K562 (cell line): ENCODE results near the gene FAM50A. TPM values are rescaled to one million over a fixed set of nuclear protein-coding genes. Genes with fewer than 3 reads are reported as not detected.

Experiments
- BRD4 ChIP-seq: fragments of 200-600 bp; sonication (generic); IDR thresholded peaks from 2 replicates; pipeline ENCODE4 v1.6.1; 2017; ENCODE audit warnings: inconsistent platforms
- CBX2 ChIP-seq: fragments of 200-600 bp; sonication (generic); IDR thresholded peaks from one replicate; pipeline ENCODE4 v1.6.1; 2012; ENCODE audit warnings: mild to moderate bottlenecking, low read length, inconsistent platforms; ENCODE audit not compliant: insufficient read depth, poor library complexity, severe bottlenecking
- CCAR2 ChIP-seq: fragments of 200-400 bp; formaldehyde crosslinking; IDR thresholded peaks from 2 replicates; pipeline ENCODE4 v1.6.1; 2017; ENCODE audit warnings: mild to moderate bottlenecking, low read depth, low read length
- CCNT2 ChIP-seq: IDR thresholded peaks from 2 replicates; pipeline ENCODE4 v1.6.1; 2011; ENCODE audit warnings: borderline replicate concordance, low read depth, mild to moderate bottlenecking, moderate library complexity, mixed read lengths, low read length; ENCODE audit not compliant: insufficient read length; ENCODE audit errors: extremely low read depth
- DLX4 ChIP-seq: fragments of 250-450 bp; sonication (Bioruptor Pico); IDR thresholded peaks from 2 replicates; pipeline ENCODE4 v1.6.1; 2021; ENCODE audit warnings: mild to moderate bottlenecking
- HMGN3 ChIP-seq: IDR thresholded peaks from 2 replicates; pipeline ENCODE4 v1.6.1; 2011; ENCODE audit warnings: borderline replicate concordance, low read depth, mild to moderate bottlenecking, mixed read lengths, low read length; ENCODE audit not compliant: insufficient read length; ENCODE audit errors: extremely low read depth
- IRF2 ChIP-seq: sonication (generic); formaldehyde crosslinking; IDR thresholded peaks from 2 replicates; pipeline ENCODE4 v1.8.1; 2022; ENCODE audit warnings: mild to moderate bottlenecking, missing genetic modification reagents
- KDM2B ChIP-seq: fragments of 250-450 bp; sonication (Bioruptor Pico); IDR thresholded peaks from 2 replicates; pipeline ENCODE4 v1.8.0; 2021; ENCODE audit warnings: mild to moderate bottlenecking, moderate library complexity
- MBD1 ChIP-seq: fragments of 250-450 bp; sonication (Bioruptor Pico); IDR thresholded peaks from 2 replicates; pipeline ENCODE4 v1.8.0; 2022; ENCODE audit warnings: inconsistent platforms
- OTX1 ChIP-seq: fragments of 450-650 bp; formaldehyde crosslinking; IDR thresholded peaks from 2 replicates; pipeline ENCODE4 v1.4.0; 2022; ENCODE audit warnings: mild to moderate bottlenecking
- PHB2 ChIP-seq: fragments of 450-650 bp; IDR thresholded peaks from 2 replicates; pipeline ENCODE4 v1.6.1; 2017; ENCODE audit warnings: low read depth
- RFX7 ChIP-seq: fragments of 250-450 bp; sonication (Bioruptor Pico); IDR thresholded peaks from 2 replicates; pipeline ENCODE4 v1.5.1; 2021; ENCODE audit warnings: mild to moderate bottlenecking
- RUNX1 ChIP-seq: sonication (generic); IDR thresholded peaks from 2 replicates; pipeline ENCODE4 v1.6.1; 2016; ENCODE audit warnings: antibody characterized with exemption, low read depth
- SMARCA5 ChIP-seq: fragments of 450-650 bp; IDR thresholded peaks from 2 replicates; pipeline ENCODE4 v1.6.1; 2016
- TEAD1 ChIP-seq, 2 experiments: fragments of 450-650 bp in 1 of 2; sonication (generic) in 1 of 2; formaldehyde crosslinking; IDR thresholded peaks; 2 replicates each; pipeline versions ENCODE4 v1.4.0 to v1.8.0; 2020 to 2022; ENCODE audit warnings: mild to moderate bottlenecking in 2 of 2, missing genetic modification reagents in 1 of 2
- polyA plus RNA-seq, 8 experiments: library from polyadenylated mRNA; depleted of rRNA in 4 of 8; stranded (reverse) in 5 of 8; unstranded in 3 of 8; fragments of >200 nt; fragmentation: Nextera tagmentation in 2 of 8; fragmentation: Illumina TruSeq in 1 of 8; extraction: Ambion mirVana in 2 of 8; extraction: Trizol in 1 of 8; gene quantifications; 2 replicates each; pipeline versions ENCODE4 v1.2.1 to v1.2.3, GENCODE V29; 2011 to 2014; ENCODE audit warnings: inconsistent platforms in 1 of 8, missing spikeins in 1 of 8
- total RNA-seq, 7 experiments: library from RNA; depleted of rRNA in 6 of 7; stranded (reverse); fragments of >200 nt in 6 of 7; fragmentation: Illumina TruSeq in 2 of 7; extraction: Trizol in 2 of 7; gene quantifications; 2 replicates each; pipeline versions ENCODE4 v1.2.1 to v1.2.3, GENCODE V29; 2011 to 2021; ENCODE audit warnings: low replicate concordance in 1 of 7
- TF ChIP-seq, protein P1 (sequence below): fragments of 450-650 bp; IDR thresholded peaks from 2 replicates; pipeline ENCODE4 v1.6.1; 2016; ENCODE audit warnings: mild to moderate bottlenecking
- TF ChIP-seq, protein P2 (sequence below): fragments of 250-450 bp; sonication (Bioruptor Pico); IDR thresholded peaks from 2 replicates; pipeline ENCODE4 v1.5.0; 2022; ENCODE audit warnings: mild to moderate bottlenecking

The FAM50A gene
- total and polyA plus RNA-seq, 9 of the 15 experiments (the other 6 are each of a cell fraction or from before 2014, with no cell fraction given), result 4.4 to 114 (median 67.3) TPM

- TF ChIP-seq RUNX1 (no peak), MBD1 (no peak), DLX4 (CRISPR knock-in tag) (no peak), OTX1 (CRISPR knock-in tag) (no peak), BRD4 (no peak), RFX7 (CRISPR knock-in tag) (no peak), CCAR2 (no peak), CCNT2 (peak; percentile 64), PHB2 (no peak), KDM2B (CRISPR knock-in tag) (no peak), IRF2 (no peak), HMGN3 (peak; percentile 84), SMARCA5 (no peak), CBX2 (no peak), TEAD1 (CRISPR knock-in tag; IDR thresholded peaks at IDR 0.05) (peak in 1 of 2 experiments; percentile 88; a peak in 2 of 4 replicates)
- TF ChIP-seq, protein P1, sequence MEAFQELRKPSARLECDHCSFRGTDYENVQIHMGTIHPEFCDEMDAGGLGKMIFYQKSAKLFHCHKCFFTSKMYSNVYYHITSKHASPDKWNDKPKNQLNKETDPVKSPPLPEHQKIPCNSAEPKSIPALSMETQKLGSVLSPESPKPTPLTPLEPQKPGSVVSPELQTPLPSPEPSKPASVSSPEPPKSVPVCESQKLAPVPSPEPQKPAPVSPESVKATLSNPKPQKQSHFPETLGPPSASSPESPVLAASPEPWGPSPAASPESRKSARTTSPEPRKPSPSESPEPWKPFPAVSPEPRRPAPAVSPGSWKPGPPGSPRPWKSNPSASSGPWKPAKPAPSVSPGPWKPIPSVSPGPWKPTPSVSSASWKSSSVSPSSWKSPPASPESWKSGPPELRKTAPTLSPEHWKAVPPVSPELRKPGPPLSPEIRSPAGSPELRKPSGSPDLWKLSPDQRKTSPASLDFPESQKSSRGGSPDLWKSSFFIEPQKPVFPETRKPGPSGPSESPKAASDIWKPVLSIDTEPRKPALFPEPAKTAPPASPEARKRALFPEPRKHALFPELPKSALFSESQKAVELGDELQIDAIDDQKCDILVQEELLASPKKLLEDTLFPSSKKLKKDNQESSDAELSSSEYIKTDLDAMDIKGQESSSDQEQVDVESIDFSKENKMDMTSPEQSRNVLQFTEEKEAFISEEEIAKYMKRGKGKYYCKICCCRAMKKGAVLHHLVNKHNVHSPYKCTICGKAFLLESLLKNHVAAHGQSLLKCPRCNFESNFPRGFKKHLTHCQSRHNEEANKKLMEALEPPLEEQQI, result no peak
- TF ChIP-seq, protein P2, sequence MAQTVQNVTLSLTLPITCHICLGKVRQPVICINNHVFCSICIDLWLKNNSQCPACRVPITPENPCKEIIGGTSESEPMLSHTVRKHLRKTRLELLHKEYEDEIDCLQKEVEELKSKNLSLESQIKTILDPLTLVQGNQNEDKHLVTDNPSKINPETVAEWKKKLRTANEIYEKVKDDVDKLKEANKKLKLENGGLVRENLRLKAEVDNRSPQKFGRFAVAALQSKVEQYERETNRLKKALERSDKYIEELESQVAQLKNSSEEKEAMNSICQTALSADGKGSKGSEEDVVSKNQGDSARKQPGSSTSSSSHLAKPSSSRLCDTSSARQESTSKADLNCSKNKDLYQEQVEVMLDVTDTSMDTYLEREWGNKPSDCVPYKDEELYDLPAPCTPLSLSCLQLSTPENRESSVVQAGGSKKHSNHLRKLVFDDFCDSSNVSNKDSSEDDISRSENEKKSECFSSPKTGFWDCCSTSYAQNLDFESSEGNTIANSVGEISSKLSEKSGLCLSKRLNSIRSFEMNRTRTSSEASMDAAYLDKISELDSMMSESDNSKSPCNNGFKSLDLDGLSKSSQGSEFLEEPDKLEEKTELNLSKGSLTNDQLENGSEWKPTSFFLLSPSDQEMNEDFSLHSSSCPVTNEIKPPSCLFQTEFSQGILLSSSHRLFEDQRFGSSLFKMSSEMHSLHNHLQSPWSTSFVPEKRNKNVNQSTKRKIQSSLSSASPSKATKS (CRISPR knock-in tag), result no peak
Measured at GRCh38 chrX:154478728-154479622, 35.0 kb downstream of the FAM50A start, which contains the start of gene LAGE3 (continued).
